Suprapubic skin (tissue), 4 donors: ENCODE data around the gene PLXNA1. TPM values are rescaled to one million over a fixed set of nuclear protein-coding genes. Genes with fewer than 3 reads are reported as not detected.

Experiments used
- DNase-seq, 2 donors: peaks; one replicate each; pipeline ENCODE4 v3.0.0-alpha.2; 2019; ENCODE audit warnings: low spot score in 2 of 2
- H3K27ac ChIP-seq: fragments of 200-600 bp; sonication (generic); one replicate; pipeline ENCODE4 v1.5.1; 2019
- H3K27me3 ChIP-seq: fragments of 200-600 bp; sonication (generic); one replicate; pipeline ENCODE4 v1.5.1; 2019
- H3K36me3 ChIP-seq: fragments of 200-600 bp; sonication (generic); one replicate; pipeline ENCODE4 v1.5.1; 2019
- H3K4me1 ChIP-seq: fragments of 200-600 bp; sonication (generic); one replicate; pipeline ENCODE4 v1.5.1; 2019
- H3K4me3 ChIP-seq: fragments of 200-600 bp; sonication (generic); one replicate; pipeline ENCODE4 v1.5.1; 2019; ENCODE audit warnings: mild to moderate bottlenecking
- H3K9me3 ChIP-seq: fragments of 200-600 bp; sonication (generic); one replicate; pipeline ENCODE4 v1.5.1; 2019
- EP300 ChIP-seq: sonication (generic); formaldehyde crosslinking; IDR thresholded peaks from one replicate; pipeline ENCODE4 v1.6.1; 2017; ENCODE audit warnings: antibody characterized with exemption
- POLR2A ChIP-seq, 2 donors: fragments of 450-650 bp; IDR thresholded peaks; one replicate each; pipeline ENCODE4 v1.6.1; 2017; ENCODE audit warnings: antibody characterized with exemption in 2 of 2, mild to moderate bottlenecking in 2 of 2, moderate library complexity in 2 of 2
- POLR2AphosphoS5 ChIP-seq, 3 donors: sonication (generic); formaldehyde crosslinking; IDR thresholded peaks; one replicate each; pipeline ENCODE4 v1.6.1; 2017; ENCODE audit warnings: antibody characterized with exemption in 3 of 3
- WGBS: methylation state at CpG from one replicate; pipeline ENCODE4 v1.1.5; 2018; 5-methylcytosine and 5-hydroxymethylcytosine counted together
- total RNA-seq, 4 donors: library from RNA; depleted of rRNA; stranded (reverse); fragments of >200 nt; gene quantifications; one replicate each; pipeline ENCODE4 v1.1.0, GENCODE V29; 2016
- TF ChIP-seq, protein P1 (sequence below), 2 donors: fragments of 200-600 bp in 1 of 2; fragments of 450-650 bp in 1 of 2; sonication (generic) in 1 of 2; IDR thresholded peaks; one replicate each; pipeline ENCODE4 v1.5.1; 2016 to 2019; ENCODE audit warnings: antibody characterized with exemption in 2 of 2, mild to moderate bottlenecking in 1 of 2, moderate library complexity in 1 of 2

Gene PLXNA1
- total RNA-seq, 4 donors from 2014 or later: 48.4 to 77.9 (median 59.4) TPM

DNA sequence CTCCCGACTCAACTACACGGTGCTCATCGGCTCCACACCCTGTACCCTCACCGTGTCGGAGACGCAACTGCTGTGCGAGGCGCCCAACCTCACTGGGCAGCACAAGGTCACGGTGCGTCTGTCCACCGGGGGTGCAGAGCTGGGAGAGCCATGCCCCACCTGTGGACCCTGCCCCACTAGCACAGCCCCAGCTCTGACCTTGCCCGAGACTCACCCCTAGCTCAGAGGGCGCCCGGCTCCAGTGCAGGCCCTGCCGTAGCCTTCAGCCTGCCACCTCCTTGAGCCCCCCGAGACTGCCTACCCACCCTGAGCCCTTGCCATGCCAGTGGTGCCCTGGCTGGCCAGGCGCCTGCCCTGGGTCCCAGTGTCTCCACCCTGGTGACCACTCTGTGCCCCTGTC lies 34.9 kb downstream of the PLXNA1 start:
- 93% methylated on average over 6 of the region's 17 CpGs for WGBS
- no peaks in the 10 kb centered on the region for H3K27me3 ChIP-seq
- H3K36me3 ChIP-seq: peaks cover 97% of the 10 kb centered on the region

DNA sequence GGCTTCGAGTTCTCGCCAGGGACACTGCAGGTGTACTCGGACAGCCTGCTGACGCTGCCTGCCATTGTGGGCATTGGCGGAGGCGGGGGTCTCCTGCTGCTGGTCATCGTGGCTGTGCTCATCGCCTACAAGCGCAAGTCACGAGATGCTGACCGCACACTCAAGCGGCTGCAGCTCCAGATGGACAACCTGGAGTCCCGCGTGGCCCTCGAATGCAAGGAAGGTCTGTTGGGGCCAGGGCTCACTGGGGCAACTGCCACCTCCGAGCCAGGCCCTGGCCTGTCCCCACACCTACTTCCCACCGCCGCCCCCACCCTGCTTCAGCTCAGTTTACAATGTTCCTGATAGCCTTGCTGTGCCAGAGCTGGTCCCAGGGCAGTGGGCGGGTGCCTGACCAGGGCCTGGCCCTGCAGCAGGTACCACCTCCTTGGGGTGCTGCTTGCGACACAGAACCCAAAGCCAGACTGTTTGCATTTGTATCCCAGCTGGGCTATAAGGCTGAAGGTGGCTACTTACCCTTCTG lies 35.5 kb downstream of the PLXNA1 start:
- 98% methylated on average over 9 of the region's 20 CpGs for WGBS
- Histone ChIP-seq H3K4me3 (no peak overlapping the region), H3K27ac (no peak overlapping the region), H3K27me3 (no peaks in the 10 kb centered on the region), H3K36me3 (peaks cover 97% of the 10 kb centered on the region), H3K9me3 (no peaks in the 10 kb centered on the region), H3K4me1 (peaks cover 24% of the 10 kb centered on the region)
- TF ChIP-seq POLR2A (IDR thresholded peaks at IDR 0.05) (no peak), POLR2AphosphoS5 (IDR thresholded peaks at IDR 0.05) (no peak), EP300 (no peak)
- TF ChIP-seq, protein P1, sequence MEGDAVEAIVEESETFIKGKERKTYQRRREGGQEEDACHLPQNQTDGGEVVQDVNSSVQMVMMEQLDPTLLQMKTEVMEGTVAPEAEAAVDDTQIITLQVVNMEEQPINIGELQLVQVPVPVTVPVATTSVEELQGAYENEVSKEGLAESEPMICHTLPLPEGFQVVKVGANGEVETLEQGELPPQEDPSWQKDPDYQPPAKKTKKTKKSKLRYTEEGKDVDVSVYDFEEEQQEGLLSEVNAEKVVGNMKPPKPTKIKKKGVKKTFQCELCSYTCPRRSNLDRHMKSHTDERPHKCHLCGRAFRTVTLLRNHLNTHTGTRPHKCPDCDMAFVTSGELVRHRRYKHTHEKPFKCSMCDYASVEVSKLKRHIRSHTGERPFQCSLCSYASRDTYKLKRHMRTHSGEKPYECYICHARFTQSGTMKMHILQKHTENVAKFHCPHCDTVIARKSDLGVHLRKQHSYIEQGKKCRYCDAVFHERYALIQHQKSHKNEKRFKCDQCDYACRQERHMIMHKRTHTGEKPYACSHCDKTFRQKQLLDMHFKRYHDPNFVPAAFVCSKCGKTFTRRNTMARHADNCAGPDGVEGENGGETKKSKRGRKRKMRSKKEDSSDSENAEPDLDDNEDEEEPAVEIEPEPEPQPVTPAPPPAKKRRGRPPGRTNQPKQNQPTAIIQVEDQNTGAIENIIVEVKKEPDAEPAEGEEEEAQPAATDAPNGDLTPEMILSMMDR (IDR thresholded peaks at IDR 0.05): no peak
- no peak for DNase-seq

More for the DNA sequence above, 34.9 kb downstream of the PLXNA1 start:
- Histone ChIP-seq H3K4me3 (no peak overlapping the region), H3K4me1 (peaks cover 24% of the 10 kb centered on the region), H3K27ac (no peak overlapping the region), H3K9me3 (no peaks in the 10 kb centered on the region)
- no peak for DNase-seq
- no peak for TF ChIP-seq EP300
- no peak for TF ChIP-seq POLR2A (IDR thresholded peaks at IDR 0.05)
- TF ChIP-seq, protein P1 (IDR thresholded peaks at IDR 0.05): no peak
- no peak for TF ChIP-seq POLR2AphosphoS5 (IDR thresholded peaks at IDR 0.05)

DNA sequence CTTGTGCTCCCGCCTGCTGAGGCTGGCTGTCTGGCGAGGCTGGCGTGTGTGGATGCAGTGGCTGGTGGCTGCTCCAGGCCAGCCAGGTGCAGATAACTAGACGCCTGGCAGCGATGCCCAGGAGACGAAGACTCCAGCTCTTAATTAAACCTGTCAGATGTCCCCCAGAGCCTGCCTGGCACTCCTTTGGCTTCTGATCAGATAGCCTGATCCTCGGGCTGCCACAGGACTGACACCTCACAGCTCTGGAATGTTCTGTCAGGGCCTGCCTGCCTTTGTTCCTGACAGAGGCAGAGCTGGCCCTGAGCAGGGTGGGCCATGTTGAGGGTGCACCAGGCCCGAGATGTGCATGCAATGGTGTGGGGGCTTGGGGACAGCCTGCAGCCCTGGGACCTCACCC lies 36.5 kb downstream of the PLXNA1 start:
- no peak overlapping the region for H3K4me3 ChIP-seq
- no peaks in the 10 kb centered on the region for H3K9me3 ChIP-seq
- 83% methylated on average over 1 of the region's 8 CpGs for WGBS
- H3K27me3 ChIP-seq: no peaks in the 10 kb centered on the region
- TF ChIP-seq, protein P1 (IDR thresholded peaks at IDR 0.05): no peak
- TF ChIP-seq POLR2A (IDR thresholded peaks at IDR 0.05): no peak
- no peak for TF ChIP-seq EP300
- no peak for TF ChIP-seq POLR2AphosphoS5 (IDR thresholded peaks at IDR 0.05)
- no peak overlapping the region for H3K27ac ChIP-seq
- no peak for DNase-seq
- H3K36me3 ChIP-seq: peaks cover 97% of the 10 kb centered on the region
- H3K4me1 ChIP-seq: peaks cover 24% of the 10 kb centered on the region

DNA sequence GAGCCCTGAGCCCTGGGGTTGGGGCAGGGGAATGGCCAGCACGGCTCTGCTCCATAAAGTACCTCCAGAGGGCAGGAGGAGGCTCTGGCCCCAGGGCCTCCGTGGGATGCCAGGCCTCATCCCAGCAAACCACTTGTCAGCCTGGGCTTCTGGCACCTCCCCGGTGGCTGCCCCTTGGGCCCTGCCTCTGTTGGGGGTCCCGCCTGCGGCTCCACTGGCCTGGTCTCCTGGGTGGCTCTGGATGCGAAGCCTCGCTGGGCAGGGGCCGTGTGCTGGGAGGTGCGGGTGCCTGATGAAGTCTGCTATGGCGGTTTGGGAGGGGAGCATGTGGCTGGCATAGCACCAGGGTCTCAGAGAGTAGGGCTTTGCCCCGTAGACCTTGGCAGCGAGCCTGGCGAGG lies 37.6 kb downstream of the PLXNA1 start:
- 80% methylated on average over 3 of the region's 13 CpGs for WGBS
- no peak for TF ChIP-seq POLR2A (IDR thresholded peaks at IDR 0.05)
- no peak for TF ChIP-seq POLR2AphosphoS5 (IDR thresholded peaks at IDR 0.05)
- TF ChIP-seq EP300: no peak
- TF ChIP-seq, protein P1 (IDR thresholded peaks at IDR 0.05): no peak
- Histone ChIP-seq H3K27me3 (no peaks in the 10 kb centered on the region), H3K4me1 (peaks cover 15% of the 10 kb centered on the region), H3K27ac (no peak overlapping the region), H3K4me3 (no peak overlapping the region), H3K36me3 (peaks cover 94% of the 10 kb centered on the region), H3K9me3 (no peaks in the 10 kb centered on the region)
- no peak for DNase-seq

DNA sequence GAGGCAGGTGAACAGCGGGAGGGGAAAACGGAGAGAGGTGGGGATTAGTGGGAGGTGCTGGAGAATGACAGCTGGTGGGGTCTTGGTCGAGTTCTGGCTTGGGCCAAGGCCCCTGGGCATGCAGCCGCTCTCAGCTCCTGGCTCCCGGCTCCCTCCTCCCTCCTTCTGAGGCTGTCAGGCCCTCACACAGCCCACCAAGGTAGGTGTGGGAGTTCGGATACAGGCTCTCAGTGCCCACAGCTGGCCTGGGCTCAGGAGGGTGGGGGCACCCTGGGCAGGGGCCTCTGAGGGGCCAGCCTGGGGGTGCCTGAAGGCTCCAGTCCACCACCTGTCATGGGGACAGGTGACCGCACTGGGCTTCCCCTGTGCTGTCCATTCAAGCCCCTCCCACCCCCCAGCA lies 39.9 kb downstream of the PLXNA1 start:
- WGBS: 72% methylated on average over 3 of the region's 7 CpGs
- H3K27ac ChIP-seq: no peak overlapping the region
- TF ChIP-seq POLR2A (IDR thresholded peaks at IDR 0.05) (no peak), POLR2AphosphoS5 (IDR thresholded peaks at IDR 0.05) (no peak), EP300 (no peak)
- TF ChIP-seq, protein P1 (IDR thresholded peaks at IDR 0.05): no peak
- H3K36me3 ChIP-seq: peaks cover 93% of the 10 kb centered on the region
- no peak overlapping the region for H3K4me3 ChIP-seq
- DNase-seq: no peak
- no peaks in the 10 kb centered on the region for H3K9me3 ChIP-seq
- peaks cover 15% of the 10 kb centered on the region for H3K4me1 ChIP-seq
- H3K27me3 ChIP-seq: no peaks in the 10 kb centered on the region
